HG02763 (cell line): ENCODE results near the gene FOXP4.

Experiments
- ATAC-seq: cut with Tn5 transposase; IDR thresholded peaks from one replicate; pipeline ENCODE4 v1.9.1; 2021; ENCODE audit warnings: mild to moderate bottlenecking, moderate library complexity; ENCODE audit not compliant: unreplicated experiment

FOXP4 gene

DNA sequence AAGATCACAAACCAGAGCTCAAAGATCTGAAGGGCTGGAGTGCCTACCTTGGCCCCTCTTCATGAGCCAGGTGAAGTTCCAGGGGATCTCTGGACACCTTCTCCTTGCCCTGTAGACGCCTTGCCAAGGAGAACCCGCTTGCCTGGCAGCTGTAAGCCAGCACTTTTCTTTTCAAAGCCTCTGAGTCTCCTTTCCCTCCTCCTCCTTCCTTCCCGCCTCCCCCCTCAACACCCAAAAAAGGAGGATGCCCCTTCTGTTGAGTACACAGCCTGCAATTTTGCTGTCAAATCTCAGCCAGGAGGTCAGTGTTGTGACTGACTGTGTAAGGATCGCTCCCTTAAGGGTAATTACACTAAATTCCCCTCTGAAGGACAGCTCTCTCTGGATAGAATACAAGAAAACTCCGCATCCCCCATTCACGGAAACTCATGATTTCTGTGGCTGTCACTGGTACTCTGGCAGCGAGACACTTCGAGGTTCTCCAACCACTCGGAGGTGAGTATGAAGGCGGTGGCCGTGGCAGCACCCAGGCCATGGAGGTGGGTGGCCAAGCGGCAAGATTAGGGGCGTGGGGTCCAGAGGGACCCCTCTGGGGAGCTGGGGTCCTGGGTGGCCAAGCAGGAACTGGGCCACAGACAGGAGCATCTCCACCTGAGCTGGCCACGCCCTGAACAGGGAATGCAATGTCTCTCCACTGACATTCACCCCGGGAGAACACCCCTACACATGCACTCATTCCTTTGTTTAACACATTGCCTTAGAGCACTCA is 23.2 kb upstream of the FOXP4 start:
- no peak for ATAC-seq

GRCh38 chr6:41523915-41524633 is 22.1 kb upstream of the FOXP4 start:
- no peak for ATAC-seq

DNA sequence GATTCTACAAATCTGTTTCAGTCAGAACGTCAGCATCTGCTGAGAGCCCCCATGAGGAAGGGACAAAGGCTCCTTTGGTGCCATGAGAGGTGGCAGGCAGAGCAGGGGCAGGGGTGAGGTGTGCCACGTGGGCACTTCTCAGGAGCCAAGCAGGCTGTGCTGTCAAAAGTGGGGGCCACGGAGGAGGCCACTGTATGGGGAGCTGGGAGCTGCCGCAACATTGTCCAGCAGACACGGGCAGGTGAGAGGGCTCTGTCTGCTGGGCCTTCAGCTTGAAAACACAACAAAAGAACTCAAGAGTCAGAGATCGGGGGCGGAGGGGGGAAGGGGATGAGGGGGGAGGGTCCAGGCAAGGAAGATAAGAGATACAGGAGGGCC is 21.6 kb upstream of the FOXP4 start:
- no peak for ATAC-seq

DNA sequence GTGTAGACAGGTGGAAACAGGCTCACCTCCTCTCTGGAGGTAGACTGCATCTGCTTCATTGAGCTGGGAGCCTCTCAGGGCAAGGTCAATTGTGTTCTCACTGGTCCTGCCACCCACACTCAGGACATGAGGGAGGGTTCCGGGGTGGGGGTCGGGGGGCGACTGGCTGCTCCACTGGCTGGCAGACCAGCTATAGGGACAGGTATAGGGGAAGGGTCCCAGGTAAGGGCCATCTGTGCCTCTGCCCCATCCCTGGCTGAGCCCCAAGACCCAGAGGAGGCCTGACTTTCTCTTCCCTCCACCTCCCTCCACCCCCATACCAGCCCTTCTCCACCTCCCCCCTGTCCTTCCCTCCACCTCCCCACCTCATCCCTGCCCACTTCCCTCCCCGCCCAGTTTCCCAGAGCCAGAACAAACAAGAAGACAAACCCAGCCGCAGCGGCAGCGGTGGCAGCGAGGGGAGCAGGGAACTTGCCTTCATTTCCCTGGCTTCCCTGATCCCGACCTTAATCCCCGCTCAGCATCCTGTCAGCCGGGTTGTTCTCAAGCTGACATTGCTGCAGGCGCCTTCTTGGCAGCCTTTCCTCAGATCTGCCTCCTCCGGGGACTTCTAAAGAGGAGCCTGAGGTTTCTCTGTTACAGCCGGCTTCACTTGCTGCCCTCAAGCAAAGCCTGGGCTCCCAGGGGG is 18.3 kb upstream of the FOXP4 start:
- ATAC-seq = no peak

DNA sequence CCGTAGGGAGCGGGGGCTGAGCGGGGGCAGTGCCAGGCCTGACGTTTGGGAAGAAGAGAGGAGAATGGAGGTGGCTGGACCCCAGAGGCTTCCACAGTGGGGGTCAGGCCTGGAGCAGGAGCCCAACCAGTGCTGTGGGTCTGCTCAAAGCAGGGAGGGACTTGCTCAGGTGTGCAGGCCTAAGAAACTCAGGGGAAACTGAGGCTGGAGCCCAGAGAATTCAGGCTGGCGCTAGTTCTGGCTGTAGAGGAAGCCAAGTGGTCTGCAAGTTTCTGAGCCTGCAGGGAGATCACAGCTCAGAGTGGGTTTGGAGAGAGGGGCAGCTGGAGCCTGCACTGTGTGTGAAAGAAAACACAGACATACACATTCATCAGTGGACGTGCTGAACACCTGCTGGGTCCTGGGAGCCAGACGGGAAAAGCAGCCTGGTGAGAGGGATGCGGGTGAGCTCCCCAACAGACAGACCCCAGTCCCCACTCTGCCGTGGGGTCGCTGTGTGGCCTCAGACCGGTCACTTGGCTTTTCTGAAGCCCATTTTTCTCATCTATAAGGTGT is 17.7 kb upstream of the FOXP4 start:
- ATAC-seq = no peak

- ATAC-seq = no peak
Measured at GRCh38 chr6:41529049-41529448, 17.1 kb upstream of the FOXP4 start.

DNA sequence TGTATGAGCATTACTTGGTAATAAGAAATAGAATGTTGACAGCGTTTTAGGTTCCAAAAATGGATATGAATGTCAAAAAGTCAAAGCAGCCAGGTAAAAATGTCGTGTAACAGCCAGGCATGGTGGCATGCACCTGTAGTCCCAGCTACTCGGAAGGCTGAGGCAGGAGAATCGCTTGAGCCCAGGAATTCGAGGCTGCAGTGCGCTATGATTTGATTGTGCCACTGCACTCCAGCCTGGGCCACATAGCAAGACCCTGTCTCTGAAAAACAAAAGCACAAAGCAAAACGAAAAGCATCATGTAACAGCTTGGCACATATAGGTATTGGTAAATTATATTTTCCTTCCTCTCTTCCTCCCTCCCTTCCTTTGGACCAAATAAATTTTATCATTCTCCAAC is 16.2 kb upstream of the FOXP4 start:
- ATAC-seq = no peak

DNA sequence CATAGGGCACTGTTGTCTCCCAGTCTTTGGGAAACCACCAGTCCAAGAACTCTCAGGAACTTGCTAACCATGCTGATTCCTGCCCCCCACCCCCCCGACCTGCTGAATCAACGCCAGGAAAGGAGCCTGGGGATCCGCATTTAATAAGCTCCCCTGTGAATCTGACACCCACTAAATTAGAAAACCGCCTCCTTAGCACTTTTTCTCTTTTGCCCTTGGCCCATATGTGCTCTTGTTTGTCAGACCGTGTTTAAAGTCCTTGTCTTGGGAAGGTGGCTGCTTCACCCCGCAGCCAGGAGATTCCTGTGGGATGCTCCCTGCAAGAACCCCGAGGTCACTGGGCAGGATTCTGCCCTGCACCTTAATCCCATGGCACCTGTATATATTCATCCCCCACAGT is 15.7 kb upstream of the FOXP4 start:
- no peak for ATAC-seq

GRCh38 chr6:41531016-41531415 is 15.2 kb upstream of the FOXP4 start:
- no peak for ATAC-seq

- peak; percentile 86 for ATAC-seq
Measured at GRCh38 chr6:41531591-41532582, 14.3 kb upstream of the FOXP4 start.

DNA sequence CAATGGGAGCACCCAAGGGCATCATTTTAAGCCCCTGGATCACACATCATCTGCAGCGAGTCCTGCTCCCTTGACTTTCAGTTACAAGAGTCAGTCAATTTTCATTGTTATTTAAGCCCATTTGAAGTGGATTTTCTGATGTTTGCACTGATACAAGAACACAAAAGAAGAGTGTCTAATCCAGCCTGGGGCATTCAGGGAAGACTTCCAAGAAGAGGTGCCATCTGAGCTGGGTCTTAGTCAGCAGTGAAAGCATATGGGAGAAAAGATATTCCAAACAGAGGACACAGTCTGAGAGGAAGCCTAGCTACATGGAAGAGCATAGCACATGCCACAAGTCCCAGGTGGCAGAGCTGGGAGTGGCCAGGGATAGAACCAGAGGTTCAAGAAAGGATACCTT is 10.4 kb upstream of the FOXP4 start:
- no peak for ATAC-seq

DNA sequence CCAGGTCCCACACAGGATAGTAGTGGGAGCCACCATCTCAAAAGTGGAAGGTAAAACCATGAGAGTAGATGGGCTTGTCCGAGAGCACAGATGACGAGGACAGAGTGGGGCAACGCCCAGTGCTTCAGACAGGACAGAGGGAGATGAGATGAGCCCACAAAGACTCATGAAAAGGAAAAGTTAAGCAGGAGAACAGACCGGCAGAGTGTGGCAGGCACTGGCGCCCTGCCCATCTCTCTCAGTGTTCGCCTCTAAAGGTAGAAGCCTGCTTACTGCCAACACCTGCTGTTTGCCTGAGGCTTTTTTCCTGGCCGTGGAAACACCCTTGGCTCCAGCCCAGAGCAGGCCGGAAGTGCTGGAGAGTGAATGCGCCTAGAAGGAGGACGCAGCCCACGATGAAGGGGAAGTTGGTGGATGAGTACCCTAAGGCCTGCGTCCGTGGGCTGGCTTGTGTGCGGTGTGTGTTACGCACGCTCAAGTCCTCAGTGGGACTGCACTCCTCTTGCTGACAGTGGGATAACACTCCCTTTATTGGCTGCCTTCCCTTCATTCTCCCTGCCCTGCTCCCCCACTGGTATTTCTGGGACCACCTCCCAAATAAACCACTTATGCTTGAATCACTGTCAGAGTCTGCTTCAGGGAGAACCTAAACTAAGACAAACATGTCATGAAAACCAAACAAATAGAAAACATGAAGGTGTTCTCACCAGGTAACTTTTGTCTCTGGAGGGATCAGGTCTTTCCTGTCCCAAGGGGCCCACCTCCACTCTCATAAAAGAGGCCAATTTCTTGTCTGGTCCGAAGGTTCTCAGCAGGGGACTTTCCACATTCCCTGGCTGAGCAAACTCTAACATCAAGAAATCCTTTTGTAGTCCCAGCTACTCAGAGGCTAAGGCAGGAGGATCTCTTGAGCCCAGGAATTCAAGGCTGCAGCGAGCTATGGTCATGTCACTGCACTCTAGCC is 9.1 kb upstream of the FOXP4 start:
- ATAC-seq = no peak

DNA sequence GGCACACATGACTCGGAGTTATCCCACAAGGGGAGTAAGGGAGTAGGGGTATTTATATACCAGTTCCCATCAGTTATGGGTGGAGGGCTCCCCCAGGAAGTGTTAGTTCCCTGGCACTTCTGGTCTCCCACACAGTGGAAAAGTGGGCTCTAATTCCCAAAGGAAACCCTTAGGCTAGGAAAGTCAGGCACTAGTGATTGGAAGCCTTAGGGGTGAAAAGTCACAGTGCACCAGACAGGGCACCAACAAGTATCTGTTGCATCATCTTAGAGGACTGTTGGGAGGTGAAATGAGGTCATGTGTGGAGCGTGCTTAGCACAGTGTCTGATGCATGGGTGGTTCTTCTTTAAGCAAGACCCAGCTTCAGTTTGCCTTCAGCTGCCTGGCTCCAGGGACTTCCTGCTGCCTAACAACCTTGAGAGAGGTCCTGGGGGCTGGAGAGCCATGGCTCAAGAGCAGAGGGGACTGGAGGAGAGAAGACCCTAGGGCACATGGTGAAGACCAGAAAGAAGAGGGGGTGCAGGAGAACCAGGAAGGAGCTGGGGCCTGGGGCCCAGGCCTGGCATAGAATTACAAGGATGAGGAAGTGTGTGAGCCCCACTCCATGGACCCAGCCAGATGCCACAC is 7.5 kb upstream of the FOXP4 start:
- no peak for ATAC-seq

GRCh38 chr6:41539204-41539603 is 7.0 kb upstream of the FOXP4 start:
- no peak for ATAC-seq

- no peak for ATAC-seq
Measured at GRCh38 chr6:41541364-41541763, 4.8 kb upstream of the FOXP4 start.

DNA sequence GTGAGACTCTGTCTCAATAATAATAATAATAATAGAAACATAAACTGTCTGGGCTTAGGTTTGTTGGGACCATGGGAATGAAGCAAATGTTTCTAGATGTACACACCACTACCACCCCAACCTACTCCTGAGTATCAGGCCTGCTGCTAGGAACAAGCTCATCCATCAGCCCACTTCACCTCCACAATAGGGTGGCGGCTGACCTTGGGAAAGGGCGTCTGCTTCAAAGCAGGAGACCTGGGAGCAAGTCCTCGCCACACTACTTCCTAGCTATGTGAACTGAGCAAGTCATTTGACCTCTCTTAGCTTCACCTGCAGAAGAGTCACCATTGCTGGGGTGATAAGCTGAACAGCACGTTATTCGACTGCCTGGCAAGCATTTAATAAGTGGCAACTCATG is 3.1 kb upstream of the FOXP4 start:
- no peak for ATAC-seq

- ATAC-seq = no peak
Measured at GRCh38 chr6:41545247-41545702, 906 bp upstream of the FOXP4 start.

DNA sequence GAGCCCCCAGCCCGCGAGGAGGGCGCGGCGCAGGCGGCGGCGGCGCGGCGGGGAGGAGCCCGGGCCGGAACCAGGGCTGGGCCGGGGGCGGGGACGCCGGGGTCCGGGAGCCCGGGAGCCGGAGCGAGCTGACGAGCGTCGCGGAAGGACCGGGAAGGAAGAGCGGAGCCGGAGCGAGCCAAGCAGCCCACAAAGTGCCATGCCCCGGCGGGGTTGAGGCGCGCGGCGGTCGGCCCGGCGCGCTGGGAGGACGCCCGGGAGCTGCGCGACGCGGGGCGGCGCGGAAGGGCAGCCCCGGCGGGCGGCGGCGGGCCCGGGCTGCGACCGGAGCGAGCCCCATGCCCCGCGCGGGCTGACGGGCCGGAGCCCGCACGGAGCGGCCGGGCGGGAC is 289 bp downstream of the FOXP4 start:
- peak; percentile 33 for ATAC-seq
